ENCODE results near the gene PRKN. TPM values are rescaled to one million over a fixed set of nuclear protein-coding genes. Genes with fewer than 3 reads are reported as not detected.

The PRKN gene
- polyA plus RNA-seq, 1 donor from 2014 or later = 1.2 TPM

GRCh38 chr6:161526794-161527193 is 1200.8 kb downstream of the PRKN start:
- Histone ChIP-seq H3K9ac (ENCODE audit: low read length) (no peak overlapping the region), H3K36me3 (ENCODE audit: insufficient read depth, low read length) (no peaks in the 10 kb centered on the region), H3K27ac (ENCODE audit: low read length) (no peak overlapping the region), H3K4me3 (ENCODE audit: low read length) (no peak overlapping the region), H3K9me3 (ENCODE audit: low read length) (no peaks in the 10 kb centered on the region), H2AFZ (ENCODE audit: low read depth, low read length) (no peak overlapping the region), H3K79me2 (replicated peaks; ENCODE audit: insufficient read depth, low read length) (no peaks in the 10 kb centered on the region), H3K27me3 (ENCODE audit: insufficient read depth, low read depth, low read length) (no peaks in the 10 kb centered on the region), H3K4me2 (ENCODE audit: low read length) (no peak overlapping the region), H3F3A (ENCODE audit: insufficient read depth, low read length, poor library complexity, severe bottlenecking) (no peaks in the 10 kb centered on the region), H3K9me2 (ENCODE audit: insufficient read depth, low read length) (no peaks in the 10 kb centered on the region), H4K20me1 (ENCODE audit: insufficient read depth) (no peaks in the 10 kb centered on the region)
- TF ChIP-seq REST (IDR thresholded peaks at IDR 0.05; ENCODE audit: borderline replicate concordance) = no peak
- TF ChIP-seq TAF1 (IDR thresholded peaks at IDR 0.05; ENCODE audit: low read depth) = no peak
- no peak for TF ChIP-seq MXI1 (conservative IDR thresholded peaks at IDR 0.05; ENCODE audit: poor library complexity, severe bottlenecking)
- no peak for TF ChIP-seq EZH2 (IDR thresholded peaks at IDR 0.05; ENCODE audit: borderline replicate concordance, insufficient read depth, low read length, poor library complexity, severe bottlenecking)
- no peak for TF ChIP-seq EP300 (conservative IDR thresholded peaks at IDR 0.05; ENCODE audit: poor library complexity, severe bottlenecking)
- TF ChIP-seq SMC3 (conservative IDR thresholded peaks at IDR 0.05; ENCODE audit: poor library complexity) = no peak
- TF ChIP-seq RAD21 (conservative IDR thresholded peaks at IDR 0.05) = no peak
- no peak for TF ChIP-seq POLR2AphosphoS5 (IDR thresholded peaks at IDR 0.05)
- no peak for TF ChIP-seq CTCF (IDR thresholded peaks at IDR 0.05; ENCODE audit: poor library complexity, severe bottlenecking)

GRCh38 chr6:161523362-161523761 is 1204.2 kb downstream of the PRKN start:
- Histone ChIP-seq H4K20me1 (ENCODE audit: insufficient read depth) (no peaks in the 10 kb centered on the region), H3K9me2 (ENCODE audit: insufficient read depth, low read length) (no peaks in the 10 kb centered on the region), H3K4me3 (ENCODE audit: low read length) (no peak overlapping the region), H3K36me3 (ENCODE audit: insufficient read depth, low read length) (no peaks in the 10 kb centered on the region), H3K27me3 (ENCODE audit: insufficient read depth, low read depth, low read length) (no peaks in the 10 kb centered on the region), H3K79me2 (replicated peaks; ENCODE audit: insufficient read depth, low read length) (no peaks in the 10 kb centered on the region), H3K27ac (ENCODE audit: low read length) (peak overlapping the region; percentile 17), H3K9me3 (ENCODE audit: low read length) (no peaks in the 10 kb centered on the region), H3K4me2 (ENCODE audit: low read length) (peak overlapping the region; percentile 23), H3F3A (ENCODE audit: insufficient read depth, low read length, poor library complexity, severe bottlenecking) (no peaks in the 10 kb centered on the region), H3K9ac (ENCODE audit: low read length) (no peak overlapping the region), H2AFZ (ENCODE audit: low read depth, low read length) (no peak overlapping the region)
- TF ChIP-seq EZH2 (IDR thresholded peaks at IDR 0.05; ENCODE audit: borderline replicate concordance, insufficient read depth, low read length, poor library complexity, severe bottlenecking) (no peak), REST (IDR thresholded peaks at IDR 0.05; ENCODE audit: borderline replicate concordance) (peak; percentile 33), EP300 (conservative IDR thresholded peaks at IDR 0.05; ENCODE audit: poor library complexity, severe bottlenecking) (peak; percentile 94), POLR2AphosphoS5 (IDR thresholded peaks at IDR 0.05) (peak; percentile 93)

Measured in neural cell (in vitro differentiated cells).